Endothelial cell of umbilical vein (primary cell): Measurements from ENCODE around the gene PARP12.

Source experiments
- EZH2 ChIP-seq: IDR thresholded peaks from 2 replicates; pipeline ENCODE4 v1.6.1; 2012; ENCODE audit warnings: borderline replicate concordance, low read depth, mild to moderate bottlenecking, moderate library complexity, low read length, inconsistent platforms; ENCODE audit not compliant: severe bottlenecking
- JUN ChIP-seq: IDR thresholded peaks from 2 replicates; pipeline ENCODE4 v1.6.1; 2011; ENCODE audit warnings: borderline replicate concordance, low read depth; ENCODE audit not compliant: insufficient read length, insufficient read depth
- MAX ChIP-seq: IDR thresholded peaks from 2 replicates; pipeline ENCODE4 v1.6.1; 2011; ENCODE audit not compliant: insufficient read depth, insufficient read length
- POLR2A ChIP-seq: IDR thresholded peaks from 2 replicates; pipeline ENCODE4 v1.6.1; 2012; ENCODE audit warnings: low read depth, mild to moderate bottlenecking, control low read depth, low read length
- POLR2AphosphoS5 ChIP-seq: IDR thresholded peaks from 2 replicates; pipeline ENCODE4 v1.6.1; 2012; ENCODE audit warnings: low read depth, mild to moderate bottlenecking, control low read depth, low read length, moderate library complexity; ENCODE audit not compliant: insufficient read depth
- TF ChIP-seq, protein P1 (sequence below), 2 donors: IDR thresholded peaks; 1 replicate in 1 of 2; 2 replicates in 1 of 2; pipeline ENCODE4 v1.5.1; 2011; ENCODE audit warnings: low read length in 2 of 2, mild to moderate bottlenecking in 2 of 2, moderate library complexity in 2 of 2, control low read depth in 1 of 2, inconsistent platforms in 1 of 2, low read depth in 1 of 2; ENCODE audit not compliant: insufficient read depth in 1 of 2; ENCODE audit errors: extremely low read depth in 1 of 2

GRCh38 chr7:139982927-139983920 is 79.5 kb downstream of the PARP12 start:
- TF ChIP-seq, protein P1, sequence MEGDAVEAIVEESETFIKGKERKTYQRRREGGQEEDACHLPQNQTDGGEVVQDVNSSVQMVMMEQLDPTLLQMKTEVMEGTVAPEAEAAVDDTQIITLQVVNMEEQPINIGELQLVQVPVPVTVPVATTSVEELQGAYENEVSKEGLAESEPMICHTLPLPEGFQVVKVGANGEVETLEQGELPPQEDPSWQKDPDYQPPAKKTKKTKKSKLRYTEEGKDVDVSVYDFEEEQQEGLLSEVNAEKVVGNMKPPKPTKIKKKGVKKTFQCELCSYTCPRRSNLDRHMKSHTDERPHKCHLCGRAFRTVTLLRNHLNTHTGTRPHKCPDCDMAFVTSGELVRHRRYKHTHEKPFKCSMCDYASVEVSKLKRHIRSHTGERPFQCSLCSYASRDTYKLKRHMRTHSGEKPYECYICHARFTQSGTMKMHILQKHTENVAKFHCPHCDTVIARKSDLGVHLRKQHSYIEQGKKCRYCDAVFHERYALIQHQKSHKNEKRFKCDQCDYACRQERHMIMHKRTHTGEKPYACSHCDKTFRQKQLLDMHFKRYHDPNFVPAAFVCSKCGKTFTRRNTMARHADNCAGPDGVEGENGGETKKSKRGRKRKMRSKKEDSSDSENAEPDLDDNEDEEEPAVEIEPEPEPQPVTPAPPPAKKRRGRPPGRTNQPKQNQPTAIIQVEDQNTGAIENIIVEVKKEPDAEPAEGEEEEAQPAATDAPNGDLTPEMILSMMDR (IDR thresholded peaks at IDR 0.05; ENCODE audit: extremely low read depth in 1 of 2, insufficient read depth in 1 of 2, low read depth in 1 of 2, low read length in 2 of 2), result no peak
- TF ChIP-seq POLR2A, result no peak
- TF ChIP-seq POLR2AphosphoS5, result no peak
- TF ChIP-seq JUN, result no peak
- no peak for TF ChIP-seq MAX
- TF ChIP-seq EZH2, result no peak
